Fibroblast of villous mesenchyme (primary cell): ENCODE data around the gene NRXN3. TPM values are rescaled to one million over a fixed set of nuclear protein-coding genes. Genes with fewer than 3 reads are reported as not detected.

Experiments used
- DNase-seq: peaks from one replicate; pipeline ENCODE4 v3.0.0-alpha.2; 2010; ENCODE audit warnings: low read depth
- H3K4me3 ChIP-seq: 2 replicates; pipeline ENCODE4 v1.5.1; 2011; ENCODE audit warnings: low read depth, mild to moderate bottlenecking, low read length
- total RNA-seq: library from RNA; depleted of rRNA; stranded (reverse); fragments of >200 nt; gene quantifications from 2 replicates; pipeline ENCODE4 v1.2.3, GENCODE V29; 2012
- TF ChIP-seq, protein P1 (sequence below): IDR thresholded peaks from 2 replicates; pipeline ENCODE4 v1.5.1; 2012; ENCODE audit warnings: low read depth, mild to moderate bottlenecking, low read length; ENCODE audit not compliant: insufficient read depth

Gene NRXN3
- total RNA-seq, 1 donor, result 7.3 TPM

DNA sequence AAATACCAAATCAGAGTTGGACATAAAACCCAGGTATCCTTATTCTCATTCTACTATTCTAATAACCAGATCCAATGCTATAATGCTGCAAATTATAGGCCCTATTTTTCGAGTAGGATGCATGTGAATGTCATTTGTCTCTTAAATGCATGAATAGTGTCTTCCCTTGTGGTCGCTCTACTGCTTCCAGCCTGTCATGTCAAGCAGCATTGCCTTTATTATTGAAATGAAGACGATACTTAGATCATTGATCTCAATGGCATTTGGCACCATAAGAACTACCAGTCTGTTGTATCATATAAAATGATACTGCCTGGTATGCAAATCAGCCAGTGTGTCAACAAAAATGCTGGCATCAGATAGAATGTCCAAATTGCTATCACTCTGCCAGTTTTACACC, 1392.0 kb downstream of the NRXN3 start:
- no peak overlapping the region for H3K4me3 ChIP-seq
- TF ChIP-seq, protein P1, sequence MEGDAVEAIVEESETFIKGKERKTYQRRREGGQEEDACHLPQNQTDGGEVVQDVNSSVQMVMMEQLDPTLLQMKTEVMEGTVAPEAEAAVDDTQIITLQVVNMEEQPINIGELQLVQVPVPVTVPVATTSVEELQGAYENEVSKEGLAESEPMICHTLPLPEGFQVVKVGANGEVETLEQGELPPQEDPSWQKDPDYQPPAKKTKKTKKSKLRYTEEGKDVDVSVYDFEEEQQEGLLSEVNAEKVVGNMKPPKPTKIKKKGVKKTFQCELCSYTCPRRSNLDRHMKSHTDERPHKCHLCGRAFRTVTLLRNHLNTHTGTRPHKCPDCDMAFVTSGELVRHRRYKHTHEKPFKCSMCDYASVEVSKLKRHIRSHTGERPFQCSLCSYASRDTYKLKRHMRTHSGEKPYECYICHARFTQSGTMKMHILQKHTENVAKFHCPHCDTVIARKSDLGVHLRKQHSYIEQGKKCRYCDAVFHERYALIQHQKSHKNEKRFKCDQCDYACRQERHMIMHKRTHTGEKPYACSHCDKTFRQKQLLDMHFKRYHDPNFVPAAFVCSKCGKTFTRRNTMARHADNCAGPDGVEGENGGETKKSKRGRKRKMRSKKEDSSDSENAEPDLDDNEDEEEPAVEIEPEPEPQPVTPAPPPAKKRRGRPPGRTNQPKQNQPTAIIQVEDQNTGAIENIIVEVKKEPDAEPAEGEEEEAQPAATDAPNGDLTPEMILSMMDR, result no peak
- no peak for DNase-seq

DNA sequence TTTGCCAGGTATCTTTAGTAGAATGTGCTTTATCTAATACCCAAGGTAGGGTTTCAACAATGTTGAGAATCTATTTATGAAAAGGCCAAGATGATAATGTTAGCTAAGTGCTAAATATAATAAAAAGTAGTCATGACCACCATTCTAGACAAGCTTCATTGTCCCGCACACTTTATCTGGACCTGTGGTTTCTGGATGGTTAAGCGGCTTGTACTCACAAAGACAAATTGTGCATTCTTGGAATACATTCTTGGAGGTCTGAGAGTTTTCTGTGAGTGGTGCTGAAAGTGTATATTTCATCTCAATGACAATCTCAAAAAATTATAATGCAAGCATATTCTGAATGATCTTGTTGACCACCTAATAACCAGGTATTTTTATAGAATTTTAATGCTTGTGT, 1394.2 kb downstream of the NRXN3 start:
- TF ChIP-seq, protein P1, result no peak
- no peak for DNase-seq
- no peak overlapping the region for H3K4me3 ChIP-seq

DNA sequence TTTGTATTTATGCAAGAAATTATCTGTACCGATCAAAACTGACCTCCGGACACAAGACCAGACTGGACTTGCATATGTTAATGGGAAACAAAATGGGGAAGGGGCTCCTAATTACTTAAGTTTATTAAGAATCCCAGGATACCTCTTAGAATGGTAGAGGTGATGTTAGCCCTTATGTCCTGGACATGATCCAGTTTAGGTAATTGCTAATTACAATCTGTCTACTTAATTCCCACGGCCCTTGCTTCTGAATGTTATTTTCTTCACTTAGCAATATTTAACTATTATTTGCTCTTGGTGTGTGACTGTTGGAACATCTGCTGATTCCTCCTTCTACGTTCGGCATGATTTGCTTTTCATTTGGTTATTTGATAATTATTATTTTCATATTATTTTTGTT, 1397.1 kb downstream of the NRXN3 start:
- DNase-seq, result no peak
- TF ChIP-seq, protein P1, result no peak
- no peak overlapping the region for H3K4me3 ChIP-seq

- TF ChIP-seq, protein P1, result no peak
- no peak for DNase-seq
- no peak overlapping the region for H3K4me3 ChIP-seq
Measured at GRCh38 chr14:79568594-79568993, 1398.4 kb downstream of the NRXN3 start.

DNA sequence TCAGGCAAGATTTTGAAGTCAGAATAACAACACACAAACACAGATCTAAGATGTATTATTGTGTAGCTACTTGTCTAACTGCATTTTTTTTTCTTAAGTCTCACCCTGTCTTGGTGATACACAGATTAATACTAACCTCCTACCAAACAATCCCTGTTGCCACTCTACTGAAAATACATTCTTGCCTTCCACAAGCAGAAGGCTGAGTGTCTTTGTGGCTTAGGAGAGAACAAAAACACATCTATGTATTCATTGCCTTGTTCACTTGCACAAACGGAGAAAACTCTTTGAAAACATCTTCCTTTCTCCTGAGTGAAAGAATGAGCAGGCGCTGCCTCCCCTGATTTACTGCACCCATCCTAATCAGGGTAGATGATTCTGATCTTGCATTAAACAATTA, 1398.9 kb downstream of the NRXN3 start:
- no peak for DNase-seq
- H3K4me3 ChIP-seq, result no peak overlapping the region
- TF ChIP-seq, protein P1, result no peak

DNA sequence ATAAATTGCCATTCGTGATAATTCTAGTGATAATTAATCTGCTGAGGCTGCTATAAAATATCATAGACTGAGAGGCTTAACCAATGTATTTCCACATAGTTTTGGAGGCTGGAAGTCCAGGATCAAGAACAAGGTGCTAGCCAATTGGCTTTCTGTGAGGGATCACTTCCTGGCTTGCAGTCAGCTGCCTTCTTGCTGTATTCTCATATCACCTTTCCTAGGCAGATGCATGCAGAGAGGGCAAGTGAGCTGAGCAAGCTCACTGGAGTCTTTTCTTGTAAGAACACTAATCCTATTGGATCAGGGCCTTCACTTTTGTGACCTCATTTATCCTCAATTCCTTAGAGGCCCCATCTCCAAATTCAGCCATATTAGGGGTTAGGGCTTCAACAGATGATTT, 1400.5 kb downstream of the NRXN3 start:
- TF ChIP-seq, protein P1, result no peak
- DNase-seq, result no peak
- H3K4me3 ChIP-seq, result no peak overlapping the region

DNA sequence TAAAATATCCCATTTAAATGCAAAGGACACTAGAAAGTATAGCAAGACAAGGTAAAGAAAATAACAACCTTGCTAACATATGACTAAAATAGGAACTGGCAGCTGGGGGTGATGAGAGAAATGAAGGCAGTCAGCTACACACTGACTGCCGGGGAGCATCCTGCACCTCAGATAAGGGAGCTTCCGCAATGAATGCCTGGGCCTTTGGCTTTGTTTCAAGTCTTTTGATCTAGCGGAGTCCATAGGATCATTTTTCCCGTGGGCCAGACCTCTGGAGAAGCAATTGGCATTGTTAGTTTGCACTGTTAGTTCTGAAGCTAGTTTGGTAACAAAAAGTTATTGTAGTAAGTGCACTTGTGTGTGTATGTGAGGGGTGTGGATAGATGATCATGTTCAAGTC, 1401.2 kb downstream of the NRXN3 start:
- no peak overlapping the region for H3K4me3 ChIP-seq
- no peak for DNase-seq

More for the DNA sequence above, 1401.2 kb downstream of the NRXN3 start:
- TF ChIP-seq, protein P1, result no peak
